Ramos (cell line): ENCODE data around the gene NDUFAF3.

Source experiments
- in situ Hi-C: fragments of 300-500 bp; cut with MboI; formaldehyde crosslinking; loops from one replicate; pipeline ENCODE4 v1.14.3; 2022; ENCODE audit warnings: low sequenced_read_pairs; ENCODE audit not compliant: unreplicated experiment

NDUFAF3 gene

GRCh38 chr3:49034650-49035049 is 12.7 kb downstream of the NDUFAF3 start:
- in situ Hi-C loops: no loop called here

- in situ Hi-C loops: no loop called here
Measured at GRCh38 chr3:49035281-49035680, 13.4 kb downstream of the NDUFAF3 start.

GRCh38 chr3:49053543-49053942 is 31.6 kb downstream of the NDUFAF3 start:
- in situ Hi-C loops: no loop called here

- in situ Hi-C loops: no loop called here
Measured at GRCh38 chr3:49054344-49054862, 32.5 kb downstream of the NDUFAF3 start.

DNA sequence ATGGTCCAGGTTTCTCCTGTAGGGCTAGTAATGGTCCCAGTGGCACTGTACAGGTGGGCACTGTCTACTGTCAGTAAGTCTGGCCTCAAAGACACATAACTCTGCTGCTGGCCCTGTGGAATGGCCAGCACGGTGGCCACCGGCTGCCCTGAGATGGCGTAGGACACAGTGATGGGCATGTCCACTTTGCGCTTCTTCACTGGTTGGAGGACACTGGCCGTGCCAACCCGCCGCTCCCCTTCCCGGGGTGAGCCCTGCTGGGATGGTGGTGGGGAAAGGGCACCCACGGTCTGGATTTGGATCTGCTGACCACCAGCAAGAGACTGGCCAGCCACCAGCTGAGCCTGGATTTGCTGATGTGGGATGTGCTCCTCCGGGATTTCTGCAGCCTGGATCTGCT is 35.3 kb downstream of the NDUFAF3 start:
- in situ Hi-C loops: no loop called here

DNA sequence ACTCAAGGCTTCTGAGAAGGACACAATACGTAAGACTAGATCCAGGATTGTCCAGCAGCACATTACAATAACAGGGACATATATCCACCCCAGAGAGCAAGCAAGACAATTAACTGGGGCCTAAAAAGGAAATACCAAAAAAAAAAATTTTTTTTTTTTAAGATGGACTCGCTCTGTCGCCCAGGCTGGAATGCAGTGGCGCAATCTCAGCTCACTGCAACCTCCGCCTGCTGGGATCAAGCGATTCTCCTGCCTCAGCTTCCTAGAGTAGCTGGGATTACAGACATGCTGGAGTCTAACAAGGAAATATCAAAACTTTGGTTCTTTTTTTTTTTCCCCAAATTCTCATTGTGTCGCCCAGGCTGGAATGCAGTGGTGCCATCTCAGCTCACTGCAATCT is 36.1 kb downstream of the NDUFAF3 start:
- in situ Hi-C loops: no loop called here
